ENCODE results near the gene BAIAP2L2. TPM values are rescaled to one million over a fixed set of nuclear protein-coding genes. Genes with fewer than 3 reads are reported as not detected.

BAIAP2L2 gene
- total and polyA plus RNA-seq, 2 donors (not counting 3 experiments of a cell fraction or from before 2014, with no cell fraction given), result 0.20 to 0.35 TPM

GRCh38 chr22:38070250-38070921 is 40.1 kb downstream of the BAIAP2L2 start:
- H3K27me3 ChIP-seq (ENCODE audit: control insufficient read depth in 2 of 2, insufficient read depth in 2 of 2, low read length in 2 of 2), result no peaks in the 10 kb centered on the region
- H3K79me2 ChIP-seq (ENCODE audit: control insufficient read depth, insufficient read depth, low read length), result no peaks in the 10 kb centered on the region
- H3K4me2 ChIP-seq (ENCODE audit: insufficient read depth, low read length), result no peak overlapping the region
- TF ChIP-seq JUN (IDR thresholded peaks at IDR 0.05; ENCODE audit: borderline replicate concordance, insufficient read depth, insufficient read length, low read depth), result no peak
- TF ChIP-seq EZH2 (IDR thresholded peaks at IDR 0.05; ENCODE audit: borderline replicate concordance, low read depth, low read length, severe bottlenecking), result no peak
- no peak for TF ChIP-seq FOS (IDR thresholded peaks at IDR 0.05; ENCODE audit: borderline replicate concordance, insufficient read depth, low read length)
- TF ChIP-seq MYC (IDR thresholded peaks at IDR 0.05; ENCODE audit: low read depth, low read length), result no peak
- no peak for TF ChIP-seq POLR2AphosphoS5 (IDR thresholded peaks at IDR 0.05; ENCODE audit: insufficient read depth, low read depth, low read length)
- TF ChIP-seq GATA2 (IDR thresholded peaks at IDR 0.05; ENCODE audit: insufficient read depth, insufficient read length, low read depth, low read length), result no peak
- TF ChIP-seq POLR2A (IDR thresholded peaks at IDR 0.05; ENCODE audit: low read depth, low read length), result no peak
- TF ChIP-seq CTCF (IDR thresholded peaks at IDR 0.05; ENCODE audit: extremely low read depth in 1 of 2, insufficient read depth in 1 of 2, low read depth in 1 of 2, low read length in 2 of 2), result no peak
- TF ChIP-seq, protein P1, sequence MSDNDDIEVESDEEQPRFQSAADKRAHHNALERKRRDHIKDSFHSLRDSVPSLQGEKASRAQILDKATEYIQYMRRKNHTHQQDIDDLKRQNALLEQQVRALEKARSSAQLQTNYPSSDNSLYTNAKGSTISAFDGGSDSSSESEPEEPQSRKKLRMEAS (IDR thresholded peaks at IDR 0.05; ENCODE audit: insufficient read depth, insufficient read length), result no peak
- H3K36me3 ChIP-seq (ENCODE audit: control insufficient read depth in 2 of 2, extremely low read depth in 1 of 2, insufficient read depth in 2 of 2, low read length in 2 of 2), result peaks cover 0 to 14% of the 10 kb centered on the region in 2 experiments
- H3K4me1 ChIP-seq (ENCODE audit: control insufficient read depth, extremely low read depth, insufficient read depth, low read length), result no peaks in the 10 kb centered on the region
- H3K9me1 ChIP-seq (replicated peaks; ENCODE audit: control insufficient read depth, extremely low read depth, insufficient read depth, low read length), result no peaks in the 10 kb centered on the region
- no peak for FAIRE-seq
- H4K20me1 ChIP-seq (replicated peaks; ENCODE audit: control insufficient read depth, extremely low read depth, insufficient read depth, low read length), result no peaks in the 10 kb centered on the region
- CTCF ChIA-PET, result interaction anchor here (1.0 to 1.3 kb wide), 3 partner anchors 33 to 144 kb away, joined by 3 to 5 read pairs (median 3); no protein-coding TSS in a partner anchor
- dilution Hi-C loops (cut with MboI; ENCODE audit: extremely low pct_ligation_motif_present, low sequenced_read_pairs), result no loop called here
- H3K9me3 ChIP-seq (replicated peaks; ENCODE audit: control insufficient read depth, insufficient read depth, low read length), result no peaks in the 10 kb centered on the region
- no peak overlapping the region for H3K4me3 ChIP-seq (replicated peaks in 1 of 3; ENCODE audit: insufficient read depth in 1 of 3, low read depth in 1 of 3, low read length in 3 of 3)
- intact Hi-C loops (cut with micrococcal nuclease), result no loop called here
- H2AFZ ChIP-seq (ENCODE audit: low read depth, low read length), result no peak overlapping the region
- no peak for DNase-seq (ENCODE audit: low read depth, low spot score)
- no peak overlapping the region for H3K27ac ChIP-seq (ENCODE audit: insufficient read depth, low read depth, low read length)
- H3K9ac ChIP-seq (replicated peaks; ENCODE audit: extremely low read depth, insufficient read depth, low read length), result no peak overlapping the region
- POLR2A ChIA-PET, result no interaction called here
- no TSS peak for BruUV-seq (replicated peaks)
